ENCODE results near the gene TYW5. TPM values are rescaled to one million over a fixed set of nuclear protein-coding genes. Genes with fewer than 3 reads are reported as not detected.

Gene TYW5
- polyA plus RNA-seq, 1 of the 3 experiments (the other 2 are of a cell fraction) = 3.6 TPM

DNA sequence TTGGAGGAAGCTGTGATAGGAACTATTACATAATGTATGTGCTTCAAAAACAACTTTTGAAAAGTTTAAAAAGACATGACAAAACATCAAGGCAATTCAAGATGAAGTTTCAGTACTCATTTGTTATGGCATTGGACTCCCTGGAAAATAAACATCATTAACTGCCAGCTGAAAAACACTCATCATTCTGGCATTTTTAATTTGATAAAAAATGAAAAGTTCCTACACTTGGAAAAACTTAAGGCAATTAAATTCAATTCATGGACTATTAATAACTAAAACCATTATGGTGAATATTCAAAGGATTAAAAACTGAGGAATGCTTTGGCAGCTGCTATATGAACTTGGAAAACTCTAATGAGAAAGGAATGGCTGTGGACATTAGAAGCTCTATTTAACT lies 8.5 kb downstream of the TYW5 start:
- no peaks in the 10 kb centered on the region for H3K9me2 ChIP-seq
- no peak for DNase-seq
- H3K36me3 ChIP-seq (replicated peaks in 1 of 2; ENCODE audit: control insufficient read depth in 1 of 2, insufficient read depth in 2 of 2, low read length in 1 of 2) = peaks cover 60 to 71% of the 10 kb centered on the region in 2 experiments
- H2AFZ ChIP-seq (ENCODE audit: low read depth) = no peak overlapping the region
- no peaks in the 10 kb centered on the region for H3K9me3 ChIP-seq
- no peak overlapping the region for H3K4me2 ChIP-seq
- no peak overlapping the region for H3K9ac ChIP-seq
- ChIA-PET CTCF (interaction anchor here (1.3 kb wide), 1 partner anchor 27 kb away, joined by 3 read pairs; no protein-coding TSS in a partner anchor), POLR2A (no interaction called here)
- H3K27ac ChIP-seq (ENCODE audit: low read depth in 2 of 2, low read length in 1 of 2) = peak overlapping the region in 1 of 2 experiments; percentile 21; a peak in 1 of 4 replicates
- no peak for TF ChIP-seq MEF2A (IDR thresholded peaks at IDR 0.05; ENCODE audit: borderline replicate concordance, low read depth)
- TF ChIP-seq FOSL2 (IDR thresholded peaks at IDR 0.05; ENCODE audit: borderline replicate concordance, low read depth) = no peak
- TF ChIP-seq MXI1 (IDR thresholded peaks at IDR 0.05; ENCODE audit: low read depth, low read length) = no peak
- no peak for TF ChIP-seq YY1 (IDR thresholded peaks at IDR 0.05; ENCODE audit: low read depth)
- TF ChIP-seq, protein P1, sequence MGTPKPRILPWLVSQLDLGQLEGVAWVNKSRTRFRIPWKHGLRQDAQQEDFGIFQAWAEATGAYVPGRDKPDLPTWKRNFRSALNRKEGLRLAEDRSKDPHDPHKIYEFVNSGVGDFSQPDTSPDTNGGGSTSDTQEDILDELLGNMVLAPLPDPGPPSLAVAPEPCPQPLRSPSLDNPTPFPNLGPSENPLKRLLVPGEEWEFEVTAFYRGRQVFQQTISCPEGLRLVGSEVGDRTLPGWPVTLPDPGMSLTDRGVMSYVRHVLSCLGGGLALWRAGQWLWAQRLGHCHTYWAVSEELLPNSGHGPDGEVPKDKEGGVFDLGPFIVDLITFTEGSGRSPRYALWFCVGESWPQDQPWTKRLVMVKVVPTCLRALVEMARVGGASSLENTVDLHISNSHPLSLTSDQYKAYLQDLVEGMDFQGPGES (IDR thresholded peaks at IDR 0.05; ENCODE audit: low read depth, low read length) = no peak
- no peak for TF ChIP-seq GATA2 (CRISPR knock-in tag; IDR thresholded peaks at IDR 0.05)
- TF ChIP-seq TEAD4 (IDR thresholded peaks at IDR 0.05; ENCODE audit: borderline replicate concordance, insufficient read depth) = no peak
- no peak for TF ChIP-seq TAF1 (IDR thresholded peaks at IDR 0.05; ENCODE audit: borderline replicate concordance, low read depth, low read length)
- TF ChIP-seq SMC3 (IDR thresholded peaks at IDR 0.05; ENCODE audit: low read depth, low read length) = no peak
- TF ChIP-seq ELF1 (IDR thresholded peaks at IDR 0.05) = no peak
- TF ChIP-seq POLR2AphosphoS5 (IDR thresholded peaks at IDR 0.05; ENCODE audit: low read depth, low read length) = no peak
- TF ChIP-seq, protein P2, sequence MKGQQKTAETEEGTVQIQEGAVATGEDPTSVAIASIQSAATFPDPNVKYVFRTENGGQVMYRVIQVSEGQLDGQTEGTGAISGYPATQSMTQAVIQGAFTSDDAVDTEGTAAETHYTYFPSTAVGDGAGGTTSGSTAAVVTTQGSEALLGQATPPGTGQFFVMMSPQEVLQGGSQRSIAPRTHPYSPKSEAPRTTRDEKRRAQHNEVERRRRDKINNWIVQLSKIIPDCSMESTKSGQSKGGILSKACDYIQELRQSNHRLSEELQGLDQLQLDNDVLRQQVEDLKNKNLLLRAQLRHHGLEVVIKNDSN (IDR thresholded peaks at IDR 0.05; ENCODE audit: borderline replicate concordance, low read depth) = no peak
- TF ChIP-seq EP300 (IDR thresholded peaks at IDR 0.05; ENCODE audit: borderline replicate concordance in 1 of 2, low read depth in 1 of 2, low read length in 1 of 2) = no peak
- no peak for TF ChIP-seq RXRA (IDR thresholded peaks at IDR 0.05; ENCODE audit: borderline replicate concordance, low read depth)
- TF ChIP-seq, protein P3, sequence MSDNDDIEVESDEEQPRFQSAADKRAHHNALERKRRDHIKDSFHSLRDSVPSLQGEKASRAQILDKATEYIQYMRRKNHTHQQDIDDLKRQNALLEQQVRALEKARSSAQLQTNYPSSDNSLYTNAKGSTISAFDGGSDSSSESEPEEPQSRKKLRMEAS (IDR thresholded peaks at IDR 0.05; ENCODE audit: low read depth) = no peak
- TF ChIP-seq, protein P4, sequence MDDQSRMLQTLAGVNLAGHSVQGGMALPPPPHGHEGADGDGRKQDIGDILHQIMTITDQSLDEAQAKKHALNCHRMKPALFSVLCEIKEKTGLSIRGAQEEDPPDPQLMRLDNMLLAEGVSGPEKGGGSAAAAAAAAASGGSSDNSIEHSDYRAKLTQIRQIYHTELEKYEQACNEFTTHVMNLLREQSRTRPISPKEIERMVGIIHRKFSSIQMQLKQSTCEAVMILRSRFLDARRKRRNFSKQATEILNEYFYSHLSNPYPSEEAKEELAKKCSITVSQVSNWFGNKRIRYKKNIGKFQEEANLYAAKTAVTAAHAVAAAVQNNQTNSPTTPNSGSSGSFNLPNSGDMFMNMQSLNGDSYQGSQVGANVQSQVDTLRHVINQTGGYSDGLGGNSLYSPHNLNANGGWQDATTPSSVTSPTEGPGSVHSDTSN (IDR thresholded peaks at IDR 0.05) = no peak
- TF ChIP-seq CHD2 (IDR thresholded peaks at IDR 0.05; ENCODE audit: low read length, partially characterized antibody) = no peak
- no peak overlapping the region for H3K4me3 ChIP-seq (ENCODE audit: low read depth in 2 of 2, low read length in 1 of 2)
- H3F3A ChIP-seq (replicated peaks; ENCODE audit: insufficient read depth) = peaks cover 17% of the 10 kb centered on the region
- peaks cover 0 to 12% of the 10 kb centered on the region in 2 experiments; a peak in 1 of 4 replicates for H3K4me1 ChIP-seq (ENCODE audit: control insufficient read depth in 1 of 2, insufficient read depth in 2 of 2, low read depth in 1 of 2, low read length in 1 of 2)
- H3K27me3 ChIP-seq (ENCODE audit: insufficient read depth) = no peaks in the 10 kb centered on the region
- H3K79me2 ChIP-seq (ENCODE audit: insufficient read depth) = peaks cover 53% of the 10 kb centered on the region
- no peaks in the 10 kb centered on the region; the same call in 1 of the 2 replicates for H4K20me1 ChIP-seq (ENCODE audit: insufficient read depth)
